H1 (cell line): ENCODE measurements around the gene XAB2. TPM values are rescaled to one million over a fixed set of nuclear protein-coding genes. Genes with fewer than 3 reads are reported as not detected.

ENCODE experiments used
- BACH1 ChIP-seq: IDR thresholded peaks from 2 replicates; pipeline ENCODE4 v1.6.1; 2012; ENCODE audit warnings: low read length, improper control_type of control experiment
- CBX5 ChIP-seq: fragments of 300-800, 300-1000 bp; sonication (generic); IDR thresholded peaks from 2 replicates; pipeline ENCODE4 v1.7.1; 2016; ENCODE audit warnings: antibody characterized with exemption, low read length, low read depth
- KDM4A ChIP-seq: IDR thresholded peaks from one replicate; pipeline ENCODE4 v1.7.1; 2012; ENCODE audit warnings: low read depth, mild to moderate bottlenecking, moderate library complexity, low read length, inconsistent platforms; ENCODE audit not compliant: severe bottlenecking
- SAP30 ChIP-seq: fragments of 300-600 bp; sonication (generic); IDR thresholded peaks from 2 replicates; pipeline ENCODE4 v1.7.1; 2012; ENCODE audit warnings: low read length, moderate library complexity, mild to moderate bottlenecking, inconsistent platforms; ENCODE audit not compliant: insufficient read depth, insufficient replicate concordance
- polyA plus RNA-seq, 7 experiments: library from polyadenylated mRNA; depleted of rRNA in 3 of 7; stranded (reverse) in 5 of 7; unstranded in 2 of 7; fragments of >200 nt in 5 of 7; fragments of 200-250 nt in 2 of 7; gene quantifications; 1 replicate in 5 of 7; 2 replicates in 1 of 7; 4 replicates in 1 of 7; pipeline versions ENCODE4 v1.2.1 to v1.2.3, GENCODE V29; 2011 to 2013; ENCODE audit warnings: missing spikeins in 2 of 7, mixed read lengths in 2 of 7
- total RNA-seq: library from RNA; stranded (reverse); fragmentation: NEBNext Ultra II Directional; extraction: Animal tissue kit (Norgen Biotek cat#: 25700); gene quantifications from 2 replicates; pipeline ENCODE4 v1.2.1, GENCODE V29; 2021
- TF ChIP-seq, protein P1 (sequence below): fragments of 300-600 bp; sonication (generic); IDR thresholded peaks from 2 replicates; pipeline ENCODE4 v1.7.1; 2012; ENCODE audit warnings: low read length, moderate library complexity, mild to moderate bottlenecking, inconsistent platforms; ENCODE audit not compliant: insufficient replicate concordance
- TF ChIP-seq, protein P2 (sequence below): IDR thresholded peaks from 2 replicates; pipeline ENCODE4 v1.6.1; 2012; ENCODE audit warnings: low read length, inconsistent platforms
- TF ChIP-seq, protein P3 (sequence below): IDR thresholded peaks from 2 replicates; pipeline ENCODE4 v1.6.1; 2011; ENCODE audit warnings: low read length, improper control_type of control experiment

Gene XAB2
- total and polyA plus RNA-seq, 2 of the 8 experiments (the other 6 are each of a cell fraction or from before 2014, with no cell fraction given), result 48.2 to 49.4 TPM

DNA sequence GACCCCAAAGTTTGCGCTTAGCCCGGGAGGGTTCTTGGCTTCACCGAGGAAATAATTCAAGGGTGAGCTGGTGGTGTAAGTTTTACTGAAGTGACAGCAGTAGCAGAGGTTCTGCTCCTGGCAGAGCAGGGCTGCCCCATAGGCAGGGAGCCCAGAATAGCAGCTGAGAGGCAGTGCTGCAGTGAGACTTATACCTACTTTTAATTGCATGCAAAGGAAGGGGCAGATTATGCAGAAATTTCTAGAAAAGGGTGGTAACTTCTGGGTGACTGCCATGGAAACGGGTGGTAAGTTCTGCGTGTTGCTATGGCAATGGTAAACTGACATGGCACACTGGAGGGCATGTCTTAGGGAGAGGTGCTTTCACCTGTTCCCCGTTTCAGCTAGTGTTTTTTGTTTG is 51.2 kb downstream of the XAB2 start (continued):
- TF ChIP-seq, protein P1, sequence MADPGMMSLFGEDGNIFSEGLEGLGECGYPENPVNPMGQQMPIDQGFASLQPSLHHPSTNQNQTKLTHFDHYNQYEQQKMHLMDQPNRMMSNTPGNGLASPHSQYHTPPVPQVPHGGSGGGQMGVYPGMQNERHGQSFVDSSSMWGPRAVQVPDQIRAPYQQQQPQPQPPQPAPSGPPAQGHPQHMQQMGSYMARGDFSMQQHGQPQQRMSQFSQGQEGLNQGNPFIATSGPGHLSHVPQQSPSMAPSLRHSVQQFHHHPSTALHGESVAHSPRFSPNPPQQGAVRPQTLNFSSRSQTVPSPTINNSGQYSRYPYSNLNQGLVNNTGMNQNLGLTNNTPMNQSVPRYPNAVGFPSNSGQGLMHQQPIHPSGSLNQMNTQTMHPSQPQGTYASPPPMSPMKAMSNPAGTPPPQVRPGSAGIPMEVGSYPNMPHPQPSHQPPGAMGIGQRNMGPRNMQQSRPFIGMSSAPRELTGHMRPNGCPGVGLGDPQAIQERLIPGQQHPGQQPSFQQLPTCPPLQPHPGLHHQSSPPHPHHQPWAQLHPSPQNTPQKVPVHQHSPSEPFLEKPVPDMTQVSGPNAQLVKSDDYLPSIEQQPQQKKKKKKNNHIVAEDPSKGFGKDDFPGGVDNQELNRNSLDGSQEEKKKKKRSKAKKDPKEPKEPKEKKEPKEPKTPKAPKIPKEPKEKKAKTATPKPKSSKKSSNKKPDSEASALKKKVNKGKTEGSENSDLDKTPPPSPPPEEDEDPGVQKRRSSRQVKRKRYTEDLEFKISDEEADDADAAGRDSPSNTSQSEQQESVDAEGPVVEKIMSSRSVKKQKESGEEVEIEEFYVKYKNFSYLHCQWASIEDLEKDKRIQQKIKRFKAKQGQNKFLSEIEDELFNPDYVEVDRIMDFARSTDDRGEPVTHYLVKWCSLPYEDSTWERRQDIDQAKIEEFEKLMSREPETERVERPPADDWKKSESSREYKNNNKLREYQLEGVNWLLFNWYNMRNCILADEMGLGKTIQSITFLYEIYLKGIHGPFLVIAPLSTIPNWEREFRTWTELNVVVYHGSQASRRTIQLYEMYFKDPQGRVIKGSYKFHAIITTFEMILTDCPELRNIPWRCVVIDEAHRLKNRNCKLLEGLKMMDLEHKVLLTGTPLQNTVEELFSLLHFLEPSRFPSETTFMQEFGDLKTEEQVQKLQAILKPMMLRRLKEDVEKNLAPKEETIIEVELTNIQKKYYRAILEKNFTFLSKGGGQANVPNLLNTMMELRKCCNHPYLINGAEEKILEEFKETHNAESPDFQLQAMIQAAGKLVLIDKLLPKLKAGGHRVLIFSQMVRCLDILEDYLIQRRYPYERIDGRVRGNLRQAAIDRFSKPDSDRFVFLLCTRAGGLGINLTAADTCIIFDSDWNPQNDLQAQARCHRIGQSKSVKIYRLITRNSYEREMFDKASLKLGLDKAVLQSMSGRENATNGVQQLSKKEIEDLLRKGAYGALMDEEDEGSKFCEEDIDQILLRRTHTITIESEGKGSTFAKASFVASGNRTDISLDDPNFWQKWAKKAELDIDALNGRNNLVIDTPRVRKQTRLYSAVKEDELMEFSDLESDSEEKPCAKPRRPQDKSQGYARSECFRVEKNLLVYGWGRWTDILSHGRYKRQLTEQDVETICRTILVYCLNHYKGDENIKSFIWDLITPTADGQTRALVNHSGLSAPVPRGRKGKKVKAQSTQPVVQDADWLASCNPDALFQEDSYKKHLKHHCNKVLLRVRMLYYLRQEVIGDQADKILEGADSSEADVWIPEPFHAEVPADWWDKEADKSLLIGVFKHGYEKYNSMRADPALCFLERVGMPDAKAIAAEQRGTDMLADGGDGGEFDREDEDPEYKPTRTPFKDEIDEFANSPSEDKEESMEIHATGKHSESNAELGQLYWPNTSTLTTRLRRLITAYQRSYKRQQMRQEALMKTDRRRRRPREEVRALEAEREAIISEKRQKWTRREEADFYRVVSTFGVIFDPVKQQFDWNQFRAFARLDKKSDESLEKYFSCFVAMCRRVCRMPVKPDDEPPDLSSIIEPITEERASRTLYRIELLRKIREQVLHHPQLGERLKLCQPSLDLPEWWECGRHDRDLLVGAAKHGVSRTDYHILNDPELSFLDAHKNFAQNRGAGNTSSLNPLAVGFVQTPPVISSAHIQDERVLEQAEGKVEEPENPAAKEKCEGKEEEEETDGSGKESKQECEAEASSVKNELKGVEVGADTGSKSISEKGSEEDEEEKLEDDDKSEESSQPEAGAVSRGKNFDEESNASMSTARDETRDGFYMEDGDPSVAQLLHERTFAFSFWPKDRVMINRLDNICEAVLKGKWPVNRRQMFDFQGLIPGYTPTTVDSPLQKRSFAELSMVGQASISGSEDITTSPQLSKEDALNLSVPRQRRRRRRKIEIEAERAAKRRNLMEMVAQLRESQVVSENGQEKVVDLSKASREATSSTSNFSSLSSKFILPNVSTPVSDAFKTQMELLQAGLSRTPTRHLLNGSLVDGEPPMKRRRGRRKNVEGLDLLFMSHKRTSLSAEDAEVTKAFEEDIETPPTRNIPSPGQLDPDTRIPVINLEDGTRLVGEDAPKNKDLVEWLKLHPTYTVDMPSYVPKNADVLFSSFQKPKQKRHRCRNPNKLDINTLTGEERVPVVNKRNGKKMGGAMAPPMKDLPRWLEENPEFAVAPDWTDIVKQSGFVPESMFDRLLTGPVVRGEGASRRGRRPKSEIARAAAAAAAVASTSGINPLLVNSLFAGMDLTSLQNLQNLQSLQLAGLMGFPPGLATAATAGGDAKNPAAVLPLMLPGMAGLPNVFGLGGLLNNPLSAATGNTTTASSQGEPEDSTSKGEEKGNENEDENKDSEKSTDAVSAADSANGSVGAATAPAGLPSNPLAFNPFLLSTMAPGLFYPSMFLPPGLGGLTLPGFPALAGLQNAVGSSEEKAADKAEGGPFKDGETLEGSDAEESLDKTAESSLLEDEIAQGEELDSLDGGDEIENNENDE, result no peak
- TF ChIP-seq CBX5 (no peak), SAP30 (no peak), BACH1 (no peak), KDM4A (no peak)
- TF ChIP-seq, protein P2, sequence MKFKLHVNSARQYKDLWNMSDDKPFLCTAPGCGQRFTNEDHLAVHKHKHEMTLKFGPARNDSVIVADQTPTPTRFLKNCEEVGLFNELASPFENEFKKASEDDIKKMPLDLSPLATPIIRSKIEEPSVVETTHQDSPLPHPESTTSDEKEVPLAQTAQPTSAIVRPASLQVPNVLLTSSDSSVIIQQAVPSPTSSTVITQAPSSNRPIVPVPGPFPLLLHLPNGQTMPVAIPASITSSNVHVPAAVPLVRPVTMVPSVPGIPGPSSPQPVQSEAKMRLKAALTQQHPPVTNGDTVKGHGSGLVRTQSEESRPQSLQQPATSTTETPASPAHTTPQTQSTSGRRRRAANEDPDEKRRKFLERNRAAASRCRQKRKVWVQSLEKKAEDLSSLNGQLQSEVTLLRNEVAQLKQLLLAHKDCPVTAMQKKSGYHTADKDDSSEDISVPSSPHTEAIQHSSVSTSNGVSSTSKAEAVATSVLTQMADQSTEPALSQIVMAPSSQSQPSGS, result no peak
- TF ChIP-seq, protein P3, sequence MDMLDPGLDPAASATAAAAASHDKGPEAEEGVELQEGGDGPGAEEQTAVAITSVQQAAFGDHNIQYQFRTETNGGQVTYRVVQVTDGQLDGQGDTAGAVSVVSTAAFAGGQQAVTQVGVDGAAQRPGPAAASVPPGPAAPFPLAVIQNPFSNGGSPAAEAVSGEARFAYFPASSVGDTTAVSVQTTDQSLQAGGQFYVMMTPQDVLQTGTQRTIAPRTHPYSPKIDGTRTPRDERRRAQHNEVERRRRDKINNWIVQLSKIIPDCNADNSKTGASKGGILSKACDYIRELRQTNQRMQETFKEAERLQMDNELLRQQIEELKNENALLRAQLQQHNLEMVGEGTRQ, result no peak
